ENCODE data around the gene GRIK4.
"Not testable (repeated sequence)": the region's sequence is repeated elsewhere in the genome, so short reads cannot be mapped to it uniquely, and the experiment has no call there.

Gene GRIK4

GRCh38 chr11:121029813-121030445 lies 518.4 kb downstream of the GRIK4 start:
- DNase-seq = no peak

GRCh38 chr11:121031167-121031566 lies 519.6 kb downstream of the GRIK4 start:
- DNase-seq = no peak

DNA sequence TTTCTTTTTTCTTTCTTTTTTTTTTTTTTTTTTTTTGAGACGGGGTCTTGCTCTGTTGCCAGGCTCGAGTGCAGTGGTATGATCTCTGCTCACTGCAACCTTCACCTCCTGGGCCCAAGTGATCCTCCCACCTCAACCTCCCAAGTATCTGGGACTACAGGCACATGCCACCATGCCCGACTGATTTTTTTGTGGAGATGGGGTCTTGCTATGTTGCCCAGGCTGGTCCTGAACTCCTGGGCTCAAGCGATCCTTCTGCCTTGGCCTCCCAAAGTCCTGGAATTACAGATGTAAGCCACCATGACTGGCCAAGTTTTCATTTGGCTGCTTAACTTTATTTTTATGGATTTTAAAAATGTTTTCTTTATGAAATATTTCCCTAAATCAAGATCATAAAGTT lies 520.1 kb downstream of the GRIK4 start:
- DNase-seq = not testable (repeated sequence)

- DNase-seq = no peak
Observed at GRCh38 chr11:121032546-121032945, 521.0 kb downstream of the GRIK4 start.

- no peak for DNase-seq
Observed at GRCh38 chr11:121033635-121034034, 522.1 kb downstream of the GRIK4 start.

DNA sequence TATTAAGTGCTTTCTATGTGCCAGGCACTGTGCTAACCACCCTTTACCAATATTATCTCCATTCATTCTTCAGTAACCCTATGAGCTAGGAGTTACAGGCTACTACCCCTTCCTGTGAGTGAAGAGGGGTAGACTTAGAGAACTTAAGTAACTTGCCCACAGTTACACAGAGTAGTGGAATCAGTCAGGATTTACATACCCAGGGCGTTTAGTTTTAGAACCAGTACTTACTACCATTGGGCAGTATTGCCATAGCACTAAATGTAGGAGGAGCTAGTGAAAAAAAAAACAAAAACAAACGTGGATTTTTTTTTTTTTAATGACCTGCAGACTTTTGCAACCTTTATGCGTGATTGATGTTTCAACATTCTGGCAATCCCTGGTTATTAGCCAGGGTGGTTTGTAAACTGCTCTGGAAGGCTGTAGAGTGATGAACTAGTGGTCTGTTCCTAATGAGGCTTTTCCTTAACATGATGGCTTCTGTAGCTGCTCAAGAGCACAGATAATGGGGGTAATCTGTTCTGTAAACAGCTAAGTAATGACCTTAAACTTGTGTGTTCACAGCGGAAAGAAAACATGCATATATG lies 523.7 kb downstream of the GRIK4 start:
- no peak for DNase-seq

GRCh38 chr11:121035780-121036179 lies 524.2 kb downstream of the GRIK4 start:
- no peak for DNase-seq

- no peak for DNase-seq
Observed at GRCh38 chr11:121037016-121037415, 525.5 kb downstream of the GRIK4 start.
